ENCODE data around the gene PCDH15.

The PCDH15 gene

DNA sequence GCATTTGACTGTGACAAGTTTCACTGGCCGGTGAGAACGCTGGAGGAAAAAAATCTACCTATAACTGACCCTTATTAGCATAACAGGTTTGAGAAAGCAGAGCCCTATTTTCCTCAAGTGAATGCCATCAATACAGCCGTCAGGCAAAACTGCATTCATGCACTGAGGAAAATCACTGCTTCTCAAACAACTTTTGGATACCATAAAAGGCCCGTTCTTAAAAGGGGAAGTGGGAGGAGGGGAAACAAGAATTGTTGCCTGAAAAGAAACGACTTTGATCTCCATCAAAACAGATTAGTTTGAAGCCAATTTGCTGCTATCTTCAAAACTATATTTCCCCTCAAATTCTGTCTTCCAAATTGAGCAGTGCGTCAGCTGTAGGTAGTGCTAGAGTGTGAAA is 670.6 kb downstream of the PCDH15 start:
- no peak for DNase-seq (ENCODE audit: low read depth in 3 of 3)

DNA sequence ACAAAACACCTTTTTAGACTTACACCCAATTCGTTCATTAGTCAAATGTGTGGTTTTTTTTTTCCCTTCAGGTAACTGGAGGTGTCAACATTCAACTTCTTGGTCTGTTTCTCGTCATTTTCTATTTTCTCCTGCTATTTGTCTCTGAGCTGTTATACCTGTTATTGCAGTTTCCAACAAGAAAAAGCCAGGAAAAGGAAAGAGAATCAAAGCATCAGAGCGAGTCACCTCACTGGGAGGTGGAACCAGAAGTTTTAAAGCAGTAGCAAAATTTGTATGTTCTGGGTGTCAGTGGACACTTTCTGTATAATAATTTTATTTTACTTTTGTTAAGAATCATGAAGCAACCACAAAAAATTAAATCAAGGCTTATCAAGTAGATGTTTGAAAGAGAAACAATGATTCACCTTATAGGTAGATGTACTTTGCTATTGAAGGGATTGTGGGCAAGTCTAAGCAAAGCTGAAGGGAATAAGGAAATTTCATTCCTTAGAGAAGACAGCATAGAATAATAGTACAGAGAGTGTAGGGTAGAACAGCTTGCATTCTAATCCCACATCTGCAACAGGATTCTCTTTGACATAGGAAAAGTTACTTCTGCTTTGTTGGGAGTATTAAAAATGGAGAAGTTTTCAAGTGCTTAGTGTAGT is 675.8 kb downstream of the PCDH15 start:
- DNase-seq (ENCODE audit: low read depth in 3 of 3) = no peak

DNA sequence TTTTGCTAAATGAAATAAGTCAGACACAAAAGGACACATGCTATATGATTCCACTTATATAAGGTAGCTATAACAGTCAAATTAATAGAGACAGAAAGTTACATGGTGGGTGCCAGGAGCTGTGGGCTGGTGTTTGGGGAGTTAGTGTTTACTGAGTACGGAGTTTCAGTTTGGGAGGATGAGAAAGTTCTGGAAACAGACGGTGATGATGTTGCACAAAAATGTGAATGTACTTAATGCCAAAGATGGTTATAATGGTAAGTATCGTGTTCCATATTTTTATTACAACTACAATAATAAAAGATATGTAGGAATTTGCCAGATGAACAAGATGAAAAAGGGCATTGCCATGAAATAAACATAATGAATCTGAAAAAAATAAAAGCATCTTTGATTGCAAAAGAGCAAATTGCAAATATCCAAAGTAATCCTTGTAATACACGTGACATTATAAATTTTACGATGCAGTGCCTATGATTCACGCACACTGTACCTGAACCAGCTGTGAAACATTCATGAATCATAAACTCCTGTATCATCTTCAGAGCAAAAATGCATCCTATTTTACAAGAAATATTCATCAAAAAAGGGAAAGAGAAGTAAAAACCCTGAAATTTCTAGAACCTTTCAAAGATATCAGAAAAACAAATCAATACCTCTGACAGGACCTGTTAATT is 676.7 kb downstream of the PCDH15 start:
- no peak for DNase-seq (ENCODE audit: low read depth in 3 of 3)

DNA sequence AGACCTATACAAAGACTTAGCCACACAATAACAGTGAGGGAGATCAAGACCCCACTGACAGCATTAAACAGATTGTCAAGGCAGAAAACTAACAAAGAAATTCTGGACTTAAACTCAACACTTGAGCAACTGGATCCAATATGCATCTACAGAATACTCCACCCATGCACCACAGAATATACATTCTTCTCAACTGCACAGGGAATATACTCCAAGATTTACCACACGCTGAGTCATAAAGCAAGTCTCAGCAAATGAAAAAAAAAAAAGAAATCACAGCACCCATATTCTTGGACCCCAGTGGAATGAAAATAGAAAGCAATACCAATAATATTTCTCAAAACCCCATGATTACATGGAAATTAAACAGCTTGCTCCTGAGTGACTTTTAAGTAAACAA is 680.2 kb downstream of the PCDH15 start:
- no peak for DNase-seq (ENCODE audit: low read depth in 3 of 3)

DNA sequence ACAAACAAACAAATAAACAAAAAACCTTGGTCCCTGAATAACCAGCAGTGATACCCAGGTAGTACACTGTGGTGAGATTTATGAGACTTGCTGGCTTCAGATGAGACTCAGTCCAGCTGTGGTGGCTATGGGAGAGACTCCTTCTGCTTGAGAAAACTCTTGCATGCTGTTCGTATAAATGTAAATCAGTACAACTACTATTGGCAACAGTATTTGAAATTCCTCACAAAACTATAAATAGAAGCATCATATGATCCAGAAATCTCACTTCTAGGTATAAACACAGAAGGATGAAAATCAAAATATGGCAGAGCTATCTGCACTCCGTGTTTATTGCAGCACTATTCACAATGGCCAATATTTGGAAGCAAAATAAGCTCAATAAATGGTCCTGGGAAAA is 692.1 kb downstream of the PCDH15 start:
- DNase-seq (ENCODE audit: low read depth in 3 of 3) = no peak

DNA sequence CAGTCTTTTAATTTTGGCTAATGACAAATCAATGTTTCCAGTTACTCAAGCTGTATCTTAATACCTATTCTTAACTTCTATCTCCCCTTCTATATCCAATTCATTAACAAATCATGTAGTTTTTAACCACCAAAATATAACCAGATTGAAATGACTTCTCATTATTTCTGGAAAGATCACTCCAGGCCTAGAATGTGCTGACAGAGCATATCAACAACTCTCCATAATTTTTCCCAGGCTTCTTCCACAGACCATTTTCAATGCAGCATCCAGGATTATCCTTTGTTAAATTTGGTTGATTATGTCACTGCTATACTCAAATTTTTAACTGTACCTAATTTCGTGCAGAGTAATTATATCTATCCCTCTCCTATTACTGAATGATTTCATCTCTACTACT is 704.1 kb downstream of the PCDH15 start:
- no peak for DNase-seq (ENCODE audit: low read depth in 3 of 3)

DNA sequence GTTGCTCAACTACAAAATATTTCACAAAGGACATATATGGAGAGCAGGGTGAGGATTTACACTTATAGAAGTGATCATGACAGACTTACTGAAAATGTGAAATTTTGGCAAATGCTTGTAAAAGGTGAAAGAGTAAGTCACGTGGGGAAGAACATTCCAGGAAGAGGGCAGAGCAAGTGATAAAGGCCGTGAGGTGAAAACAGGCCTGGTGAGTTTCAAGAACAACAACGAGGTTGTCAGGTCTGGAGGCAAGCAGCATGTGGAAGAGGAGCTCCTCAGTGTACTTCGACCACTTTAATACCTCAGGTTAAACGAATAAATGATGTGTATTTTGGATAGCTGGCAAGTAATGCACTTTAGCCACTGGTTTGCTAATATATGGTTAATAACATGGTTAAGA is 706.7 kb downstream of the PCDH15 start:
- no peak for DNase-seq (ENCODE audit: low read depth in 3 of 3)

DNA sequence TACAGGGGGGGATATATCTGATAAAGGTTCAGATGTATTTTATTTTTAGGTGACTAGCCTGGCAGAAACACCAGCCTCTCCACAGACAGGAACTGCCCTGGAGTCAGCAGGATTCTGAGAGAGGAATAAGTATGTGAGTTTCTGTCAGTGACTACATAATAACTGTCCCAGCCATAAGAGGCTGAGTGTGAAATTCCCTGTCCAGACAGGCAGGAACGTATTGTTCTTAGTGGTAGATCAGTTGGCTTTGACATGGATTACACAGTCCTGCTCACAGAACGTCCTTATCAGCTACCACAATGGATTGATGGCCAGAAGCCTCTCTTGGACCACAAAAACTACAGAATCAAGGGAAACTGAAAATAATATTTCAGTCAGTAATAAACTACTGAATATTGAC is 709.8 kb downstream of the PCDH15 start:
- no peak for DNase-seq (ENCODE audit: low read depth in 3 of 3)

DNA sequence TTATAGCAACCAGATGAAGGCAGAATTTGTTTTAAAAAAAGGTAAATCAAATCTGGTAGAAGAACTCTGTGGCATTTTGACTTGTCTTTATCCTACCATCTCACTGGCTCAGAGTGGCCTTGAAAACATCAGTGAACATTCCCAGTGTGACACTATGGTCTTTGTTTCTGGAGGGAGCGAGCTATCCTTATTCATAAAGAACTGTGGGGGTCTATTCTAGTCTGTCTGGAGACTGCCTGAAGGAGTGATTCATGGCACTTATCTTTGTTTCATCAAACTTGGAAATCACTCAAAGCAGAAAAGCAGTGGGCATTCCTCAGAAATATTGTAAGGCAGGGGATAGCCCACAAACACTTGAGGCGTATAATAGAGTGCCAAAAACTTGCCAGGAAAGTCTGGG is 719.1 kb downstream of the PCDH15 start:
- no peak for DNase-seq (ENCODE audit: low read depth in 3 of 3)

DNA sequence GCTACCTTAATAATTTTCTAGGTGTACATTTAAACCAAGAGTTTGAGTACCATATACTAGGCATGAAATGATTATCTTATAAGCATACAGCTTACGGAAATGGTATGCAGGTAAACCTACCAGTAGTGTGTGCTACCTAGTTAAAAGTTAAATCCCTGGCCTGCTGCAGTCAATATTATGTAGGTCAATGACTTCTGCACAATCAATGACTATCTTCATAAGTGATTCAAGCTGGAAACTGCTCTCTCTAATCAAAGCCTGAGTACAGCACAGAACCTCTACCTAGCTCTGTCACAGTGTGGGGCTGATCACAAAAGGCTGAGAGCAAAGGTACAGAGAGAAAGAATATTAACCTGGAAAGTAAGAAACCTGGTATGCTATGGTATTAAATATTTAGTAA is 733.7 kb downstream of the PCDH15 start:
- DNase-seq (ENCODE audit: low read depth in 3 of 3) = no peak

DNA sequence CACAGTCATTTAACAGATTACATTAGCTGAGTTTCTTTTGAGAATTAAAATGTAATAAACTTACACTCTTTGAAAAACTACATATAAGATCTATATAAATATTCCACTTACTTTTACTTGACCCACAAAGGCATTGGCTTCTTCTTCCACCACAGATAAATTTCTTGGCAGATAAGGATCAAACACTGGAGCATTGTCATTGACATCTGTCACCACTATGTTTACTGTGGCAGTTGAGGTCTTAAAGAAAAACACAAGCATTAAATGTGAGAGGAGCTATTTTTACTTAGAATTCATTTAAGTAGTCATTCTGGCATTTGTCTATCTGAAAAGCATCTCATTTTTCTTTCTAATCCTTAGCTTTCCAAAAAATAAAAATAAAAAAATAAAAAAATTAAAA is 734.4 kb downstream of the PCDH15 start:
- DNase-seq (ENCODE audit: low read depth in 3 of 3) = no peak

DNA sequence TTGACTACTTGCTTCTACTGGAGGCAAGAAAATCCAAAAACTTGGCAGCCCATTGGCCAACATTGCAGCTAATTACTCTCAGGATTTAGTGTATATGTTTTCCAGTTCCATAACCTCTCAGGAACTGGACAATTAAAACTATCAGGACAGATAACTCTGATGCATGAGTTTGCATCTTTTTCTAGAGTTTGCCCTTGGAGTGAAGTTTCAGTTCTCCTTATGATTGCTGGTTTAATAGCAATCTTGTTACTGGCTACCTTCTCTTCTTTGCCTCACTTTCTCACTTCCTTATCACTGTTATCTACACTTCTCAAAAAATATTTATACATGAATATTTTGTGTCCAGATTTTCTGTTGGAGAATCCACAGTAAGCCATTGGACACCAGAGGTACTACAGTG is 735.9 kb downstream of the PCDH15 start:
- DNase-seq (ENCODE audit: low read depth in 3 of 3) = no peak

DNA sequence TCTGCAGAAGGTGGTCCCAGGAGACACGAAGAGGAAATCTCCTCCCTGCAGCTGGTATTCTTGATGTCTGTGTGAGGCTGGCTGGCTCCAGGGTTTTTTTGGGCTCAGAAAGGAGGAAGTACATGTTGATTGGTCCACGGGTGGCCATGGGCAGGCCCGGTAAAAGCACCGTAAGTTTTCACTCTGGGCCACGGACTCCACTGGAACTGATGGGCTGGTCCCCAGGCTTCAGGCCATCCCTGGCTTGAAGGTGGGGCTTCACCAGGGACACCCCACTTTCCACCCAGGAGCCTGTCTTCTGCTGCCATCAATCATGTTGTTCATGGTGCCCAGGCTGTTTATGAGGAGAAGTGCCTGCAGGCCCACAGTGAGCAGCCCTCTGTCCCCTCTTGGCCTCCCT is 736.8 kb downstream of the PCDH15 start:
- DNase-seq (ENCODE audit: low read depth in 3 of 3) = no peak

DNA sequence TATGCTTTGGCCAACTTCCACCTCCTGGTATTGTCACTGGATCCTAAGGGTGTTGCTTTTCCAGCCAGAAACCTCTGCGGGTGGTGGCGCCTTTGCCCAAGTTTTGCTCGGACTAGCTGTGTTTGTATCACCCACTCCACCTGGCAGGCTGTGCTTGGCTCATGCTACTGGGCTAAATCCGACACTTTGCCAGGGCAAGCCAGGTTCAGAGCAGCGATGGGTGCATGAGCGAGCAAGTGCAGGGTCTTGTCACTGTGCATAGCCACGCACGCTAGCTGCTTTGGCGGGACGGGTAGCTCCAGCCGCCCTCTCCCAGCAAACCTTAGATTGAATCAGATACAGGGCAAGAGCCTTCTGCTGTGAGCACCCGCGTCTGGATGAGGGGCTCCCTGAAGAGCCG is 737.5 kb downstream of the PCDH15 start:
- DNase-seq (ENCODE audit: low read depth in 3 of 3) = no peak

DNA sequence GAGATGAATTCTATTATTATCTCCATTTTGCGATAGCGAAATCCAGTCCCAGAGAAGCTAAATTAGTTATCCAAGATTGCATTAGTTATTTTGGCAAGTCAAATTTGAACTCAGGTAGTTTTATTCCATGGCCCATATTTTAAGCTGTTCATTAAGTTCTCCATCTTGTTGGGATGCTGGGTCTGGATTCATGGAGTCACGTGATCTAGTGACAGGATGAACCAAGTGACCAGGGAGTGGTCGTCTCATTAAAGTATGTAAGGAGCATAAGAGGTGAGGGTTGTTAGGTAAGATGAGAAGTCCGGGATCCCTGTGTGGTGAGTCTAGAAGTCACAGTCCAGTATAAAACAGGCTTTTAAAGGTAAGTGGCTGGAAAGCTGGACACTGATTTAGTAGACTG is 740.5 kb downstream of the PCDH15 start:
- DNase-seq (ENCODE audit: low read depth in 3 of 3) = no peak

DNA sequence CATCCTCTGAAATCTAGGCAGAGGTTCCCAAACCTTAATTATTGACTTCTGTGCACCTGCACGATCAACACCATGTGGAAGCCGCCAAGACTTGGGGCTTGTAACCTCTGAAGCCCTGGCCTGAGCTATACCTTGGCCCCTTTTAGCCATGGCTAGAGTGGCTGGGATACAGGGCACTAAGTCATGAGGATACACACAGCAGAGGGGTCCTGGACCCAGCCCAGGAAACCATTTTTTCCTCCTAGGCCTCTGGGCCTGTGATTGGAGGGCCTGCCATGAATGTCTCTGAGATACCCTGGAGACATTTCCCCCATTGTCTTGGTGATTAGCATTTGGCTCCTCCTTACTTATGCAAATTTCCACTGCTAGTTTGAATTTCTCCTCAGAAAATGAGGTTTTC is 743.7 kb downstream of the PCDH15 start:
- no peak for DNase-seq (ENCODE audit: low read depth in 3 of 3)

DNA sequence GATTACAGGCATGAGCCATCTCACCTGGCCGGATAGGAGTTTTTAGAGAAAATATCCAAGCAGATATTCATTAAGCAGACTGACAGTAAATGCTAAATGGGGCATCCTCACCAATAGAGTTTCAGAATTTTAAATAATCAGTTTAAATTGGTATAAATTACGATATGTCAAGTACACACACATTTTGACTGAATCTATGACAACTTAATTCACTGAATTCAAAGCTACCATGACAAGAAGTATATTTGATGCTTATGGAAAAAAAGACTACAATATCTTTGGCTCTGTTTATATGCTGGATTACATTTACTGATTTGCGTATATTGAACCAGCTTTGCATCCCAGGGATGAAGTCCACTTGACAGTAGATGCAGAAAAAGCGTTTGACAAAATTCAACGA is 774.7 kb downstream of the PCDH15 start:
- no peak for DNase-seq (ENCODE audit: low read depth in 3 of 3)

DNA sequence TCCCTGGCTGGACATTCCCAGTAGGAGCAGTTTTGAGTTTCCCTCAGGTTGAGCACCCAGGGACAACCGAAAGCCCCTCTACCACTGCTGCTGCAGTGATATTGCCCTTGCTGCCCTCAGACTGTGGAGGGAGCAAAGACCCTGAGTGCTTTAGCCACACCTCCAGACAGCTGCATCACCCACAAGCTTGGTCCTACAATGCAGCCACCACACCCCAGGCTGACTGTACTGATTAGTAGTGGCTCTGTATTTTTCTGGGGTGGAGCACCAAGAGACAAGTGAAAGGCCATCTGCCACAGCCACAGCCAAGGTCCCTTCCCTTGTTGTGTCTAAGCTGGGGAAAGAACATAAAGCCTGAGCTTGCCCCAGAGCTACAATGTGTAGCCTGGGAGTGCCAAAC is 789.9 kb downstream of the PCDH15 start:
- no peak for DNase-seq (ENCODE audit: low read depth in 3 of 3)

DNA sequence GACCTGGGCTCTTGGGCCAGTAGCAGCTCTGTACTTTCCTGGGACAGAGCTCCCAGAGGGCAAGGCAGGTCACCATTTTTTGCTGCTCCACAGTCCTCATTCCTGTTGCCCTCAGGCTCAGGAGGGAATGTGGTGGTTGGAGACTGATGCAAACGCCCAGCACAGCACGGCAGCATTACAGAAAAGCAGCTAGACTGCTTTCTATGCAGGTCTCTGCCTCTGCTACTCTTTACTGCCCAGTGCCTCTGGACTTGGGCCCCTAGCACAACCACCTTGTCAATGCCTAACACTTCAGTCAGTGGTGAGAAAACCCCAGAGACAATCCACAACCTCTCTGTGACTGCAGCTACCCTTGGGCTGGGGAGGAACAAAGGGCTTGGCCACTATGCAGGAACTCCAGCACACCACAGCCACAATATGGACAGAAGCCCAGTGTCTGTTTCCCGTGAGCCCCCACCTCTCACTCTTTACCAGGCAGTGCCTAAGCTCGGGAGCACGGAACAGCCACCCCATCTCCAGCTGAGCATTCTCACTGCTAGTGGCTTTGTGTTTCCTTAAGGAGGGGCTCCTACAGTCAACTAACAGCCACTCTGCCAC is 790.6 kb downstream of the PCDH15 start:
- no peak for DNase-seq (ENCODE audit: low read depth in 3 of 3)

DNA sequence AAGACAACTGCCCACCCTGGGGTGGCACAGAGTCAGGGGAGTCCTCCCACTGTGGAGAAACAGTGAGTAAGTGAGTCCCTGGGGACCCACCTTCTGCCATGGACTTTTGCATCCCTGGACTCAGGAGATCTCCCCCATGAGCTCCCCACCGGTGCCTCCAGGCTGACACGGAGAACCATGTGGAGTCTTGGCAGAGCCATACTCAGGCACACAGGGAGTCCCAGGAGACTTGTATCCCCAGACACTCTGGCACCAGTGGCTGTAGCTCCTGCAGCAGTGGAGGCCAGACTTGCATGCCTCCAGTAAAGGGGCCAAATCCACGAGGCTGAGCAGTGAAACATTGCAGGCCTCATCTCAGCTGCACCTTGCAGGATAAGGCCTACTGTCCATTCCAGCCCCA is 791.4 kb downstream of the PCDH15 start:
- no peak for DNase-seq (ENCODE audit: low read depth in 3 of 3)

DNA sequence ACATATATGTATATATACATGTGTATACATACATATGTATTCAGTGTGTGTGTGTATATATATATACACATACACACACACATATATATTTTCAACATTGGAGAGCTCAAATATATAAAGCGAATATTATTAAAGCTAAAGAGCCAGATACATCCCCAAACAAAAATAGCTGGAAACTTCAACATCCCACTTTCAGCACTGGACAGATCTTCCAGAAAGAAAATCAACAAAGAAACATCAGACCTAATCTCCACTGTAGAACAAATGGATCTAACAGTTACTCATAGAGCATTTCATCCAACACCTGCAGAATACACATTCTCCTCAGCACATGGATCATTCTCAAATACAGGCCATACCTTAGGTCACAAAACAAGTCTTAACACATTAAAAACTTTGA is 799.0 kb downstream of the PCDH15 start:
- no peak for DNase-seq (ENCODE audit: low read depth in 3 of 3)

DNA sequence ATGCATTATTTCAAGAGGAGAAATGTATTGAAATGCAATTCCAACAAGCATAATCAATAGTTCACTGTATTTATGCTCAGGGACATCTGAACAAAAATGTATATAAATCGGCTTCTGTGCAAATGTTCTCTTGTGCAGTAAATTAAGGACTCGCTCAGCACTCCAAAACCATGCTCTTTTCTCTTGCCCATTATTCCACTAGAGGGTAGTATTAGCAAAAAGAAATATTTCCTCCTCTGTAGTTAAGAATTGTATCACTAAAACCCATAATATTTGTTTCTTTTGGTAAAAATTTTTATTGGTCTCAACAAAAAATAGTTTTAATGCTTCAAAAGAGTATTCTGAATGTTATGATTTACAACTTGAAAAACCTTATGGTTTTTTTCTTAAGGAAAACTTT is 803.1 kb downstream of the PCDH15 start:
- DNase-seq (ENCODE audit: low read depth in 3 of 3) = no peak

DNA sequence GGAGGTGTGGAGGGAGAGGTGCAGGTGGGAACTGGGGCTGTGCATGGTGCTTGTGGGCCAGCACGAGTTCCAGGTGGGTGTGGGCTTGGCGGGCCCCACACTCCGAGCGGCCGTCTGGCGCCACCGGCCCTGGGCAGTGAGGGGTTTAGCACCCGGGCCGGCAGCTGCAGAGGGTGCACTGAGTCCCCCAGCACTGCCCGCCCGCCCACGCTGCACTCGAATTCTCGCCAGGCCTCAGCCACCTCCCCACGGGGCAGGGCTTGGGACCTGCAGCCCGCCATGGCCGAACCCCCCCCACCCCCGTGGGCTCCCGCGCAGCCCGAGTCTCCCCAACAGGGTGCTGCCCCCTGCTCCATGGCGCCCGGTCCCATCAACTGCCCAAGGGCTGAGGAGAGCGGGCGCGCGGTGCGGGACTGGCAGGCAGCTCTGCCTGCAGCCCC is 810.2 kb downstream of the PCDH15 start:
- DNase-seq (ENCODE audit: low read depth in 3 of 3) = no peak

DNA sequence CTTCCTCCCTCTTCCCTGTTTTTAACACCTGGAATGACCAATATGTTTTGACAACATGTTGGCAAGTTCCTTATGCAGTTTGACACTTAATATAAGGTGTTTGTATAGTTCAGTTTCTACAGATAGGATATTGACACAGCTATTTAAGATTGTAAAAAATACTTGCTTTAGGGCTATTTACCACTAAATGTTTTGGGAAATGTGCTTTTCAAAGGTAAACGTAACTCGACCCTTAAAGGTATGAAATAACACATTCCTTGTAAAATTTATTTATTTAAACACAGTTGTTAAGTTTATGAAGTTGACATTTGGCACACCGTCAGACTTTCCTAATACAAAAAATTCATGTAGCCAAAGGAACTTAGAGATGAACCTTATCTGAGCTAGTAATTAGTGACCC is 817.6 kb downstream of the PCDH15 start:
- DNase-seq (ENCODE audit: low read depth in 3 of 3) = no peak
